Pancreas (tissue), 10 donors: ENCODE results near the gene SLIT1. TPM values are rescaled to one million over a fixed set of nuclear protein-coding genes. Genes with fewer than 3 reads are reported as not detected.

ENCODE experiments used
- ATAC-seq, 4 donors: fragments of 200-7000 bp; cut with Tn5 transposase; one replicate each; pipeline versions ENCODE4 v1.8.0 to v1.9.1; 2020; ENCODE audit warnings: mild to moderate bottlenecking in 4 of 4, moderate library complexity in 4 of 4
- DNase-seq, 6 donors: peaks; one replicate each; pipeline ENCODE4 v3.0.0-alpha.2; 2020
- FAIRE-seq: peaks from 2 replicates; lab custom pipeline; 2012; peaks lifted over from hg19 to GRCh38; lab: Jason Lieb, UNC
- H3K27ac ChIP-seq, 4 donors: fragments of 200-600 bp; sonication (generic); 1 replicate in 3 of 4; 2 replicates in 1 of 4; pipeline versions ENCODE4 v1.5.0 to v1.8.0; 2020
- H3K27me3 ChIP-seq, 4 donors: fragments of 200-600 bp; one replicate each; pipeline ENCODE4 v1.8.0; 2021
- H3K36me3 ChIP-seq, 3 donors: fragments of 200-600 bp; sonication (generic) in 1 of 3; one replicate each; pipeline versions ENCODE4 v1.5.0 to v1.8.0; 2020 to 2021
- H3K4me1 ChIP-seq, 3 donors: fragments of 200-600 bp; one replicate each; pipeline ENCODE4 v1.8.0; 2021
- H3K4me3 ChIP-seq, 4 donors: fragments of 200-600 bp; sonication (generic) in 2 of 4; one replicate each; pipeline versions ENCODE4 v1.5.0 to v1.8.0; 2020 to 2021
- H3K9me3 ChIP-seq, 4 donors: fragments of 200-600 bp; one replicate each; pipeline ENCODE4 v1.8.0; 2021
- CTCF ChIP-seq, 4 donors: fragments of 200-600 bp; sonication (generic) in 3 of 4; IDR thresholded peaks; one replicate each; pipeline versions ENCODE4 v1.5.0 to v1.8.0; 2021; ENCODE audit warnings: antibody characterized with exemption in 4 of 4
- WGBS, 2 donors: extraction: QIAGEN DNeasy Blood & Tissue Kit; methylation state at CpG; one replicate each; pipeline ENCODE4 v1.1.7; 2013; 5-methylcytosine and 5-hydroxymethylcytosine counted together
- intact Hi-C, 3 donors: fragments of 100-400 bp; cut with DNase I; formaldehyde crosslinking; loops; one replicate each; pipeline versions ENCODE4 v1.11.1 to v1.14.2; 2022
- polyA plus RNA-seq, 2 donors: library from polyadenylated mRNA; stranded (reverse); fragments of 200-250 nt; gene quantifications; one replicate each; pipeline ENCODE4 v1.2.3, GENCODE V29; 2013
- total RNA-seq, 6 donors: library from RNA; stranded (reverse); fragmentation: NEBNext Ultra II Directional in 4 of 6; extraction: Animal tissue kit (Norgen Biotek cat#: 25700) in 4 of 6; gene quantifications; one replicate each; pipeline versions ENCODE4 v1.2.1 to v1.2.4, GENCODE V29; 2021 to 2023
- donor health status: healthy with polysubstance abuse.
- donor health status: DM: no; HTN: no; CAD: no; lungs with moderate emphysema.
- donor health status: DM: no; HTN: no; CAD: no.
- donor health status: control.
- donor health status: control.
- donor health status: Bipolar disorder and iron deficiency.
- donor health status: DM: yes; HTN: yes; CAD: no.
- donor health status: DM: no; HTN: no; CAD: no.
- donor health status: DM: no; HTN: no; CAD: no.
- donor health status: DM: yes; HTN: yes; CAD: no.

The SLIT1 gene
- total and polyA plus RNA-seq, 8 donors = 0.23 to 2.8 (median 0.89) TPM

GRCh38 chr10:97032624-97033023 is 153.1 kb downstream of the SLIT1 start:
- Histone ChIP-seq H3K9me3 (no peaks in the 10 kb centered on the region), H3K27me3 (no peaks in the 10 kb centered on the region), H3K36me3 (no peaks in the 10 kb centered on the region), H3K27ac (no peak overlapping the region), H3K4me3 (no peak overlapping the region), H3K4me1 (no peaks in the 10 kb centered on the region)
- no peak for ATAC-seq
- FAIRE-seq = no peak
- WGBS, 2 donors = 62 to 64% methylated on average over 7 of the region's 7 CpGs
- DNase-seq = no peak
- intact Hi-C loops = no loop called here
- TF ChIP-seq CTCF (IDR thresholded peaks at IDR 0.05) = no peak

GRCh38 chr10:97031459-97031858 is 154.3 kb downstream of the SLIT1 start:
- no peak for FAIRE-seq
- Histone ChIP-seq H3K4me1 (no peaks in the 10 kb centered on the region), H3K36me3 (no peaks in the 10 kb centered on the region), H3K4me3 (no peak overlapping the region), H3K27me3 (no peaks in the 10 kb centered on the region), H3K27ac (no peak overlapping the region), H3K9me3 (no peaks in the 10 kb centered on the region)
- TF ChIP-seq CTCF (IDR thresholded peaks at IDR 0.05) = no peak
- ATAC-seq = no peak
- intact Hi-C loops = no loop called here
- no peak for DNase-seq
- 79 to 82% methylated on average over 11 of the region's 11 CpGs for WGBS, 2 donors

GRCh38 chr10:97030894-97031293 is 154.9 kb downstream of the SLIT1 start:
- no peaks in the 10 kb centered on the region for H3K9me3 ChIP-seq
- DNase-seq = no peak
- H3K27me3 ChIP-seq = no peaks in the 10 kb centered on the region
- WGBS, 2 donors = 63 to 68% methylated on average over 6 of the region's 6 CpGs
- no peaks in the 10 kb centered on the region for H3K36me3 ChIP-seq
- H3K4me3 ChIP-seq = no peak overlapping the region
- no peaks in the 10 kb centered on the region for H3K4me1 ChIP-seq
- no peak for ATAC-seq
- intact Hi-C loops = no loop called here
- H3K27ac ChIP-seq = no peak overlapping the region
- TF ChIP-seq CTCF (IDR thresholded peaks at IDR 0.05) = no peak
- no peak for FAIRE-seq

GRCh38 chr10:97029271-97029670 is 156.5 kb downstream of the SLIT1 start:
- intact Hi-C loops = loop anchor here in 1 of 3 donors (5.0 kb wide), 1 partner anchor 262 kb away; no protein-coding TSS in a partner anchor
- Histone ChIP-seq H3K27ac (no peak overlapping the region), H3K27me3 (no peaks in the 10 kb centered on the region), H3K4me1 (peaks cover 0 to 5% (median 4%) of the 10 kb centered on the region in 3 donors), H3K36me3 (no peaks in the 10 kb centered on the region), H3K9me3 (no peaks in the 10 kb centered on the region), H3K4me3 (no peak overlapping the region)
- FAIRE-seq = no peak
- DNase-seq = no peak
- 65 to 72% methylated on average over 3 of the region's 3 CpGs for WGBS, 2 donors
- TF ChIP-seq CTCF (IDR thresholded peaks at IDR 0.05) = no peak
- no peak for ATAC-seq

- peaks cover 2 to 9% (median 5%) of the 10 kb centered on the region in 3 donors for H3K4me1 ChIP-seq
- intact Hi-C loops = loop anchor here in 1 of 3 donors (5.0 kb wide), 1 partner anchor 262 kb away; no protein-coding TSS in a partner anchor
Measured at GRCh38 chr10:97028832-97029178, 157.0 kb downstream of the SLIT1 start.

More at GRCh38 chr10:97028832-97029178, 157.0 kb downstream of the SLIT1 start:
- Histone ChIP-seq H3K4me3 (no peak overlapping the region), H3K36me3 (no peaks in the 10 kb centered on the region), H3K27me3 (no peaks in the 10 kb centered on the region), H3K9me3 (no peaks in the 10 kb centered on the region), H3K27ac (no peak overlapping the region)
- FAIRE-seq (no peak), DNase-seq (no peak), ATAC-seq (no peak)
- no peak for TF ChIP-seq CTCF (IDR thresholded peaks at IDR 0.05)
- WGBS, 2 donors = 89 to 96% methylated on average over 3 of the region's 3 CpGs
